ENCODE data around the gene RXRA. TPM values are rescaled to one million over a fixed set of nuclear protein-coding genes. Genes with fewer than 3 reads are reported as not detected.

Gene RXRA
- total and polyA plus RNA-seq, 10 of the 15 experiments (the other 5 are each of a cell fraction or from before 2014, with no cell fraction given), result 0.89 to 36.8 (median 11.1) TPM

DNA sequence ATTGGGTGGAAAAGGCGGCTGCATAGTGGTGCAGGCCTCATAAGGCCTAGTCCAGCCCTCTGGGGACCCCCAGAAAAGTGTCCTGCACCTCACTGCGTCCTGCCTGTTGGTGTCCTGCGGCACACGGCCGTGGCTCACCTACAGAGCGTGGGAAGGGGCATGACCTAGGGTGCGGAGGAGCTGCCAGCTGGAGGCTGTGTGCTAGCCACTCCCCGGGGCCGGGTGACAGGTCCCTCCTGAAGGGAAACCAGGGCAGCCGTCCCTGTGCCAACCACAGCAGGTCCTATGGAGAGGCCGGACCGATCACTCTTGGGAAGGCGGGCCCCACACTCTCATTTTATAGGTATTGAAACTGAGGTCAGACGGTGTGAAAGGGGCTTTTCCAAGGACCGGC lies 150.7 kb downstream of the RXRA start:
- ATAC-seq, result no peak
- no peak overlapping the region for H3K9ac ChIP-seq (ENCODE audit: control insufficient read depth, insufficient read depth, low read length)
- in situ Hi-C loops (cut with MboI) (no loop called here), intact Hi-C loops (cut with micrococcal nuclease; ENCODE audit: unreplicated experiment) (no loop called here)
- WGBS (ENCODE audit: insufficient coverage, insufficient replicate concordance, low lambda C conversion rate, missing lambda C conversion rate), result 66% methylated on average over 15 of the region's 15 CpGs
- no peak overlapping the region for H2AFZ ChIP-seq (ENCODE audit: control insufficient read depth, low read depth, low read length)
- H3K9me3 ChIP-seq (replicated peaks; ENCODE audit: control insufficient read depth, insufficient read depth, low read length), result no peaks in the 10 kb centered on the region; the same call in 2 of the 3 replicates
- no peaks in the 10 kb centered on the region for H3K79me2 ChIP-seq (ENCODE audit: control insufficient read depth, insufficient read depth, low read length)
- no peaks in the 10 kb centered on the region for H4K20me1 ChIP-seq (ENCODE audit: control insufficient read depth, insufficient read depth)
- ChIA-PET POLR2A (no interaction called here), CTCF (no interaction called here), RAD21 (ENCODE audit: unreplicated experiment) (no interaction called here), SMC1A (ENCODE audit: uncharacterized antibody, unreplicated experiment) (no interaction called here)
- no peak for TF ChIP-seq ZNF207 (IDR thresholded peaks at IDR 0.05; ENCODE audit: borderline replicate concordance)
- no peak for TF ChIP-seq STAT3 (IDR thresholded peaks at IDR 0.05; ENCODE audit: low read depth, low read length)
- TF ChIP-seq CBX5 (IDR thresholded peaks at IDR 0.05; ENCODE audit: low read depth), result no peak
- no peak for TF ChIP-seq SREBF1 (IDR thresholded peaks at IDR 0.05; ENCODE audit: low read length)
- no peak for TF ChIP-seq NR2F1 (conservative IDR thresholded peaks at IDR 0.05)
- TF ChIP-seq CBX3 (IDR thresholded peaks at IDR 0.05; ENCODE audit: borderline replicate concordance, low read depth), result no peak
- TF ChIP-seq, protein P1, sequence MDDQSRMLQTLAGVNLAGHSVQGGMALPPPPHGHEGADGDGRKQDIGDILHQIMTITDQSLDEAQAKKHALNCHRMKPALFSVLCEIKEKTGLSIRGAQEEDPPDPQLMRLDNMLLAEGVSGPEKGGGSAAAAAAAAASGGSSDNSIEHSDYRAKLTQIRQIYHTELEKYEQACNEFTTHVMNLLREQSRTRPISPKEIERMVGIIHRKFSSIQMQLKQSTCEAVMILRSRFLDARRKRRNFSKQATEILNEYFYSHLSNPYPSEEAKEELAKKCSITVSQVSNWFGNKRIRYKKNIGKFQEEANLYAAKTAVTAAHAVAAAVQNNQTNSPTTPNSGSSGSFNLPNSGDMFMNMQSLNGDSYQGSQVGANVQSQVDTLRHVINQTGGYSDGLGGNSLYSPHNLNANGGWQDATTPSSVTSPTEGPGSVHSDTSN (IDR thresholded peaks at IDR 0.05; ENCODE audit: insufficient replicate concordance, low read depth, low read length), result no peak
- TF ChIP-seq GATAD2B (conservative IDR thresholded peaks at IDR 0.05; ENCODE audit: low read depth), result no peak
- no peak for TF ChIP-seq HDAC6 (IDR thresholded peaks at IDR 0.05; ENCODE audit: unreplicated experiment)
- TF ChIP-seq, protein P2, sequence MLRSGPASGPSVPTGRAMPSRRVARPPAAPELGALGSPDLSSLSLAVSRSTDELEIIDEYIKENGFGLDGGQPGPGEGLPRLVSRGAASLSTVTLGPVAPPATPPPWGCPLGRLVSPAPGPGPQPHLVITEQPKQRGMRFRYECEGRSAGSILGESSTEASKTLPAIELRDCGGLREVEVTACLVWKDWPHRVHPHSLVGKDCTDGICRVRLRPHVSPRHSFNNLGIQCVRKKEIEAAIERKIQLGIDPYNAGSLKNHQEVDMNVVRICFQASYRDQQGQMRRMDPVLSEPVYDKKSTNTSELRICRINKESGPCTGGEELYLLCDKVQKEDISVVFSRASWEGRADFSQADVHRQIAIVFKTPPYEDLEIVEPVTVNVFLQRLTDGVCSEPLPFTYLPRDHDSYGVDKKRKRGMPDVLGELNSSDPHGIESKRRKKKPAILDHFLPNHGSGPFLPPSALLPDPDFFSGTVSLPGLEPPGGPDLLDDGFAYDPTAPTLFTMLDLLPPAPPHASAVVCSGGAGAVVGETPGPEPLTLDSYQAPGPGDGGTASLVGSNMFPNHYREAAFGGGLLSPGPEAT (IDR thresholded peaks at IDR 0.05; ENCODE audit: low read depth), result no peak
- no peak for TF ChIP-seq SIX5 (IDR thresholded peaks at IDR 0.05; ENCODE audit: low read depth, low read length, severe bottlenecking)
- no peak for TF ChIP-seq KLF5 (IDR thresholded peaks at IDR 0.05; ENCODE audit: partially characterized antibody)
- no peak overlapping the region for H3K4me2 ChIP-seq (ENCODE audit: control insufficient read depth, insufficient read depth)
- no peak overlapping the region for H3K27ac ChIP-seq (ENCODE audit: control insufficient read depth, insufficient read depth)
- no peak for DNase-seq (ENCODE audit: low read depth, low spot score)
- H3K4me1 ChIP-seq (ENCODE audit: control insufficient read depth, insufficient read depth, low read length), result no peaks in the 10 kb centered on the region
- FAIRE-seq, result no peak
- no TSS peak for BruUV-seq (replicated peaks)
- no peaks in the 10 kb centered on the region for H3K27me3 ChIP-seq (replicated peaks in 1 of 2; ENCODE audit: control insufficient read depth in 2 of 2, insufficient read depth in 2 of 2, low read length in 1 of 2)
- no peak overlapping the region for H3K4me3 ChIP-seq
- no peaks in the 10 kb centered on the region for H3K36me3 ChIP-seq (ENCODE audit: control insufficient read depth in 2 of 2, insufficient read depth in 2 of 2, low read length in 1 of 2)

Data from GM12878 (cell line).